ENCODE results near the gene TMEM132E.

TMEM132E gene

GRCh38 chr17:34582185-34582900 is 3.0 kb downstream of the TMEM132E start:
- WGBS (ENCODE audit: insufficient coverage, insufficient read length) = no CpG with 5 or more reads among the region's 22 CpGs
- Histone ChIP-seq H3K4me1 (ENCODE audit: control insufficient read depth, insufficient read depth, low read length) (peaks cover 16% of the 10 kb centered on the region), H3K27ac (ENCODE audit: low read length) (no peak overlapping the region), H3K27me3 (ENCODE audit: control insufficient read depth, insufficient read depth, low read length) (peaks cover 91% of the 10 kb centered on the region), H3K4me3 (ENCODE audit: low read length) (no peak overlapping the region), H3K36me3 (ENCODE audit: control insufficient read depth, insufficient read depth, low read length) (no peaks in the 10 kb centered on the region), H3K9me3 (ENCODE audit: control insufficient read depth, insufficient read depth, low read length) (no peaks in the 10 kb centered on the region)
- DNase-seq (ENCODE audit: low read depth, low spot score) = no peak

- Histone ChIP-seq H3K36me3 (ENCODE audit: control insufficient read depth, insufficient read depth, low read length) (no peaks in the 10 kb centered on the region), H3K4me1 (ENCODE audit: control insufficient read depth, insufficient read depth, low read length) (peaks cover 11% of the 10 kb centered on the region), H3K27me3 (ENCODE audit: control insufficient read depth, insufficient read depth, low read length) (peaks cover 88% of the 10 kb centered on the region), H3K9me3 (ENCODE audit: control insufficient read depth, insufficient read depth, low read length) (no peaks in the 10 kb centered on the region), H3K4me3 (ENCODE audit: low read length) (no peak overlapping the region), H3K27ac (ENCODE audit: low read length) (no peak overlapping the region)
- no peak for DNase-seq (ENCODE audit: low read depth, low spot score)
- no CpG with 5 or more reads among the region's 3 CpGs for WGBS (ENCODE audit: insufficient coverage, insufficient read length)
Observed at GRCh38 chr17:34582901-34583245, 3.5 kb downstream of the TMEM132E start.

GRCh38 chr17:34584805-34585416 is 5.5 kb downstream of the TMEM132E start:
- Histone ChIP-seq H3K36me3 (ENCODE audit: control insufficient read depth, insufficient read depth, low read length) (no peaks in the 10 kb centered on the region), H3K4me1 (ENCODE audit: control insufficient read depth, insufficient read depth, low read length) (peaks cover 4% of the 10 kb centered on the region; the same call in 1 of the 2 replicates), H3K27me3 (ENCODE audit: control insufficient read depth, insufficient read depth, low read length) (peaks cover 73% of the 10 kb centered on the region), H3K4me3 (ENCODE audit: low read length) (no peak overlapping the region), H3K27ac (ENCODE audit: low read length) (no peak overlapping the region), H3K9me3 (ENCODE audit: control insufficient read depth, insufficient read depth, low read length) (no peaks in the 10 kb centered on the region)
- no CpG with 5 or more reads among the region's 12 CpGs for WGBS (ENCODE audit: insufficient coverage, insufficient read length)
- no peak for DNase-seq (ENCODE audit: low read depth, low spot score)

GRCh38 chr17:34586346-34586846 is 7.0 kb downstream of the TMEM132E start:
- no peak for DNase-seq (ENCODE audit: low read depth, low spot score)
- H3K4me1 ChIP-seq (ENCODE audit: control insufficient read depth, insufficient read depth, low read length) = peaks cover 1% of the 10 kb centered on the region; the same call in 1 of the 2 replicates
- H3K9me3 ChIP-seq (ENCODE audit: control insufficient read depth, insufficient read depth, low read length) = no peaks in the 10 kb centered on the region
- no peak overlapping the region for H3K4me3 ChIP-seq (ENCODE audit: low read length)
- no CpG with 5 or more reads among the region's 3 CpGs for WGBS (ENCODE audit: insufficient coverage, insufficient read length)
- peaks cover 58% of the 10 kb centered on the region for H3K27me3 ChIP-seq (ENCODE audit: control insufficient read depth, insufficient read depth, low read length)
- H3K27ac ChIP-seq (ENCODE audit: low read length) = no peak overlapping the region
- H3K36me3 ChIP-seq (ENCODE audit: control insufficient read depth, insufficient read depth, low read length) = no peaks in the 10 kb centered on the region

GRCh38 chr17:34588266-34588665 is 8.9 kb downstream of the TMEM132E start:
- Histone ChIP-seq H3K4me1 (ENCODE audit: control insufficient read depth, insufficient read depth, low read length) (no peaks in the 10 kb centered on the region), H3K27me3 (ENCODE audit: control insufficient read depth, insufficient read depth, low read length) (peaks cover 39% of the 10 kb centered on the region), H3K4me3 (ENCODE audit: low read length) (no peak overlapping the region), H3K9me3 (ENCODE audit: control insufficient read depth, insufficient read depth, low read length) (no peaks in the 10 kb centered on the region), H3K27ac (ENCODE audit: low read length) (no peak overlapping the region), H3K36me3 (ENCODE audit: control insufficient read depth, insufficient read depth, low read length) (no peaks in the 10 kb centered on the region)
- no CpG with 5 or more reads among the region's 6 CpGs for WGBS (ENCODE audit: insufficient coverage, insufficient read length)
- DNase-seq (ENCODE audit: low read depth, low spot score) = no peak

- Histone ChIP-seq H3K36me3 (ENCODE audit: control insufficient read depth, insufficient read depth, low read length) (no peaks in the 10 kb centered on the region), H3K27ac (ENCODE audit: low read length) (no peak overlapping the region), H3K4me1 (ENCODE audit: control insufficient read depth, insufficient read depth, low read length) (no peaks in the 10 kb centered on the region), H3K27me3 (ENCODE audit: control insufficient read depth, insufficient read depth, low read length) (peaks cover 29% of the 10 kb centered on the region), H3K4me3 (ENCODE audit: low read length) (no peak overlapping the region), H3K9me3 (ENCODE audit: control insufficient read depth, insufficient read depth, low read length) (no peaks in the 10 kb centered on the region)
- no CpG with 5 or more reads among the region's 11 CpGs for WGBS (ENCODE audit: insufficient coverage, insufficient read length)
- DNase-seq (ENCODE audit: low read depth, low spot score) = no peak
Observed at GRCh38 chr17:34589120-34589965, 10.0 kb downstream of the TMEM132E start.

- Histone ChIP-seq H3K36me3 (ENCODE audit: control insufficient read depth, insufficient read depth, low read length) (no peaks in the 10 kb centered on the region), H3K27me3 (ENCODE audit: control insufficient read depth, insufficient read depth, low read length) (peaks cover 9% of the 10 kb centered on the region; the same call in 1 of the 2 replicates), H3K4me3 (ENCODE audit: low read length) (no peak overlapping the region), H3K27ac (ENCODE audit: low read length) (no peak overlapping the region), H3K9me3 (ENCODE audit: control insufficient read depth, insufficient read depth, low read length) (no peaks in the 10 kb centered on the region), H3K4me1 (ENCODE audit: control insufficient read depth, insufficient read depth, low read length) (no peaks in the 10 kb centered on the region)
- no peak for DNase-seq (ENCODE audit: low read depth, low spot score)
- no CpG with 5 or more reads among the region's 4 CpGs for WGBS (ENCODE audit: insufficient coverage, insufficient read length)
Observed at GRCh38 chr17:34592002-34592401, 12.6 kb downstream of the TMEM132E start.

- H3K4me1 ChIP-seq (ENCODE audit: control insufficient read depth, insufficient read depth, low read length) = peaks cover 3% of the 10 kb centered on the region; the same call in 1 of the 2 replicates
- H3K27ac ChIP-seq (ENCODE audit: low read length) = no peak overlapping the region
- H3K4me3 ChIP-seq (ENCODE audit: low read length) = no peak overlapping the region
- no CpG with 5 or more reads among the region's 5 CpGs for WGBS (ENCODE audit: insufficient coverage, insufficient read length)
- H3K36me3 ChIP-seq (ENCODE audit: control insufficient read depth, insufficient read depth, low read length) = no peaks in the 10 kb centered on the region
- peaks cover 1% of the 10 kb centered on the region; the same call in 1 of the 2 replicates for H3K27me3 ChIP-seq (ENCODE audit: control insufficient read depth, insufficient read depth, low read length)
- no peaks in the 10 kb centered on the region for H3K9me3 ChIP-seq (ENCODE audit: control insufficient read depth, insufficient read depth, low read length)
- DNase-seq (ENCODE audit: low read depth, low spot score) = no peak
Observed at GRCh38 chr17:34596920-34597319, 17.5 kb downstream of the TMEM132E start.

- Histone ChIP-seq H3K27me3 (ENCODE audit: control insufficient read depth, insufficient read depth, low read length) (peaks cover 1% of the 10 kb centered on the region; the same call in 1 of the 2 replicates), H3K4me3 (ENCODE audit: low read length) (no peak overlapping the region)
Observed at GRCh38 chr17:34598161-34598776, 18.9 kb downstream of the TMEM132E start.

GRCh38 chr17:34601416-34601815 is 22.0 kb downstream of the TMEM132E start:
- no CpG with 5 or more reads among the region's 3 CpGs for WGBS (ENCODE audit: insufficient coverage, insufficient read length)
- no peaks in the 10 kb centered on the region for H3K36me3 ChIP-seq (ENCODE audit: control insufficient read depth, insufficient read depth, low read length)

More at GRCh38 chr17:34598161-34598776, 18.9 kb downstream of the TMEM132E start:
- Histone ChIP-seq H3K36me3 (ENCODE audit: control insufficient read depth, insufficient read depth, low read length) (no peaks in the 10 kb centered on the region), H3K27ac (ENCODE audit: low read length) (no peak overlapping the region), H3K9me3 (ENCODE audit: control insufficient read depth, insufficient read depth, low read length) (no peaks in the 10 kb centered on the region), H3K4me1 (ENCODE audit: control insufficient read depth, insufficient read depth, low read length) (peaks cover 3% of the 10 kb centered on the region; the same call in 1 of the 2 replicates)
- DNase-seq (ENCODE audit: low read depth, low spot score) = no peak
- WGBS (ENCODE audit: insufficient coverage, insufficient read length) = no CpG with 5 or more reads among the region's 2 CpGs

More at GRCh38 chr17:34601416-34601815, 22.0 kb downstream of the TMEM132E start:
- Histone ChIP-seq H3K9me3 (ENCODE audit: control insufficient read depth, insufficient read depth, low read length) (no peaks in the 10 kb centered on the region), H3K4me3 (ENCODE audit: low read length) (no peak overlapping the region), H3K4me1 (ENCODE audit: control insufficient read depth, insufficient read depth, low read length) (peaks cover 4% of the 10 kb centered on the region; the same call in 1 of the 2 replicates), H3K27me3 (ENCODE audit: control insufficient read depth, insufficient read depth, low read length) (no peaks in the 10 kb centered on the region), H3K27ac (ENCODE audit: low read length) (no peak overlapping the region)
- no peak for DNase-seq (ENCODE audit: low read depth, low spot score)
